ENCODE results near the gene PSMC3.

Gene PSMC3

DNA sequence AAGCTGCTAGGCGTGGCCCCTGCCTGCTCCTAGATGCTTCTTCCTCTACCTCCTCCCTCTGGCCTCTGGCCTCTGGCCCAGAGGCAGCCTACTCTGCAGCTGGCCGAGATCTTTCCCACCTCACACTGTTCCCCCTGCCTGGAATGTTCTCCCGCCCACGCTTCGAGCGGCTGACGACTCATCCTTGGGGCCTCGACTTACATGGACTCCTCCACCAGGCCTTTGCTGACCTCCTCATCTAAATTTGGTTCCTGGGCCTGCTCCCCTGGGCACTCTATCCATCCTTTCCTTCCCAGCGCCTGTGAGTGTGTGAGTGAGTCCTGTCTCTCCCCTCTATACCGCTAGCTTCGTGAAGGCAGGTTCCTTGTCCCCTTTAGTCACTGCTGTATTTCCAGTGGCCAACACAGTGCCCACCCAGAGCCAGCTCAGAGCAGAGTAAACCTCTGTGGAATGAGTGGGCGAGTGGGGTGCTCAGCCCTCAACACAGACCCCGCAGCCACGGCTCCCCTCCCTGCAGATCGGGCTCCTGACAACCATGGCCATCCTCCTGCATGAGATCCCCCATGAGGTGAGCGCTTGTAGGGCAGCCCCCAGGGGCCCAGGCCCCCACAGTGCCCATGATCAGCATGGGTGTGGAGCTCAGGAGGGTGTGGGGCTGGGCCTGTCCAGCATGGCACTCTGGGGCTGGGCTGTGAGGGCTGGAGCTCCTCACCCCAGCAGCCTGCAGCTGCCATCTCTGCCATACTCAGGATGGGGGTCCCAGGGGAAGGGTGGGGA, 12.1 kb downstream of the PSMC3 start:
- DNase-seq (ENCODE audit: low read depth), result no peak

DNA sequence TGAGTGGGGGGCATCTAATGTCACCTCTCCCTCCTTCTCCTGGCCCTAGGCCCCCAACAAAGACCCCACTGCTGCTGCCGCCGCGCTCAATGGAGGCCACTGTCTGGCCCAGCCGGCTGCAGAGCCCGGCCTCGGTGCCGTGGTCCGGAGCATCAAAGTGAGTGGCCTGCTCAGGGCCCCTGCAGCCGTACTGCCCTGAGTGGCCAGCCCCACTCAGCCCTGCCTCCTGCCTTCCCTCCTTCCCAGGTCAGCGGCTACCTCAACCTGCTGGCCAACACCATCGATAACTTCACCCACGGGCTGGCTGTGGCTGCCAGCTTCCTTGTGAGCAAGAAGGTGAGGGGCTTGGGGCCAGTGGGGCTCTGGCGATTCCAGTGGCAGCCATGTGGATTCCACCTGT, 12.9 kb downstream of the PSMC3 start:
- DNase-seq (ENCODE audit: low read depth), result no peak

DNA sequence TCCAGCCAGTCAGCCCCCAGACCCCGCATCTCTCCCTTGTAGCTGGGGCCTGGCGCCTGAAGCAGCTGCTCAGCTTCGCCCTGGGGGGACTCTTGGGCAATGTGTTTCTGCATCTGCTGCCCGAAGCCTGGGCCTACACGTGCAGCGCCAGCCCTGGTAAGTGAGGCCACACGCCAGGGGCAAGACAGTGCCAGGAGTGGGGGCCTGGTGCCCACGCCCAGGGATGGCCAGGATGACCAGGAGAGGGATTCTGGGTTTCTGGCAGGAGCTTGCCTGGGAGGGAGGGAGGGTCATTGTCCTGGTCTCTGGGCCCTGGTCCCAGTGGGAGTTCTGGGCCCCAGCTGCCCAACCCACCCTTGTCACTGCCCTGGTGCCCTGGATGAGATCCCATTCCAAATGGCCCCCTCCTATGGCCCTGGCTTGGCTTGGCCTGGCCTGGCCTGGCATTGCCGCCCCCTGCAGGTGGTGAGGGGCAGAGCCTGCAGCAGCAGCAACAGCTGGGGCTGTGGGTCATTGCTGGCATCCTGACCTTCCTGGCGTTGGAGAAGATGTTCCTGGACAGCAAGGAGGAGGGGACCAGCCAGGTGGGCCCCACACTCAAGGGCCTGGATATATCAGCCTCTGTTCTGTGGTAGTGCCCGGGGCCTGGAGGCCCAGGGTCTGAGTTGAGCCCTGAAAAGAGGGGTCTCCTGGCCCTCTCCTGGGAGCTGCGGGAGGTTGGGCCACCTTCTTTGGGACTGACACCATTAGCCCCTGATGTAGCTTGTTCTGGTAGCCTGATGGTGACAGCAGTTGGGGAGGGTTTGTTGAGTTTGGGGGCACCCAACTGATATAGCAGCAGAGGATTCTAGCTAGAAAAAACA, 14.1 kb downstream of the PSMC3 start:
- no peak for DNase-seq (ENCODE audit: low read depth)

DNA sequence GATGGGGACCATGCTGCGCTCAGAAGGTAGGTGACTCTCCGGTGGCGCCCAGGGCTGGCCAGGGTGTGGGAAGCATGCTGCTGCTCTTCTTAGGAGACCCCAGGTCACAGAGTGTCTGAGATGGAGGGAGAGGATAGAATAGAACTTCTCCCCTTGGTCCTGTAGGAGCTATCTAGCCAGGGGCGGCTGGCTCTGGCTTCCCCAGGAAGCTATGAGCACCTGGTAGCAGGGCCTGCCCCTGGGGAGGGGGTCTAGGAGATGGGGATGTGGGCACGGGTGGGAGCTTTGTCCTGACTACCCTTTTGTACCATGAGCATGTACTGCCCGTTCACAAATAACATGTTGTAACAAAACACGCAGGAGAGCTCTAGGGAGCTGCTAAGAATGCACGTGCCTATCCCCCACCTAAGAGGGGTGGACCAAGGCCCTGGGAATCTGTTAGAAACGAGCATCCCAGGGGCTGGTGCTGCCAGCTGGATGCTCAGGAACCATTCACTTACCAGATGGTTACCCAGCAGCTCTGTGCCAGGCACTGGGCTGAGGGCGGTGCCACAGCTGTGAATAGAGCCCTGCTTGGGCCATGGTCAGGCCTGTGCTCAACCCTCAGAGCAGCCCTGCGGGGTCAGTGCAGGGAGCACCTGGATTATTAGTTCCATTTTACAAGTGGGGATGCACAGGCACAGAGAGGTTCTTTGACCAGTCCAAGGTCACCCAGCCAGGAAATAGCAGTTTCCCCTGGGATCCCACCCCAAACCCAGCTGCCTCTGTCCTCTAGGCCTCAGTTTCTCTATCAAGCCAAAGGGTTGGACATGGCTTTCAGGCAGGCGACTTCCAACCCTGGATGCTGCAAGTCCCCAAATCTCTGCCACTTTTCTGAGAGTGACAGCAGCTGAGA, 15.6 kb downstream of the PSMC3 start:
- DNase-seq (ENCODE audit: low read depth), result no peak

DNA sequence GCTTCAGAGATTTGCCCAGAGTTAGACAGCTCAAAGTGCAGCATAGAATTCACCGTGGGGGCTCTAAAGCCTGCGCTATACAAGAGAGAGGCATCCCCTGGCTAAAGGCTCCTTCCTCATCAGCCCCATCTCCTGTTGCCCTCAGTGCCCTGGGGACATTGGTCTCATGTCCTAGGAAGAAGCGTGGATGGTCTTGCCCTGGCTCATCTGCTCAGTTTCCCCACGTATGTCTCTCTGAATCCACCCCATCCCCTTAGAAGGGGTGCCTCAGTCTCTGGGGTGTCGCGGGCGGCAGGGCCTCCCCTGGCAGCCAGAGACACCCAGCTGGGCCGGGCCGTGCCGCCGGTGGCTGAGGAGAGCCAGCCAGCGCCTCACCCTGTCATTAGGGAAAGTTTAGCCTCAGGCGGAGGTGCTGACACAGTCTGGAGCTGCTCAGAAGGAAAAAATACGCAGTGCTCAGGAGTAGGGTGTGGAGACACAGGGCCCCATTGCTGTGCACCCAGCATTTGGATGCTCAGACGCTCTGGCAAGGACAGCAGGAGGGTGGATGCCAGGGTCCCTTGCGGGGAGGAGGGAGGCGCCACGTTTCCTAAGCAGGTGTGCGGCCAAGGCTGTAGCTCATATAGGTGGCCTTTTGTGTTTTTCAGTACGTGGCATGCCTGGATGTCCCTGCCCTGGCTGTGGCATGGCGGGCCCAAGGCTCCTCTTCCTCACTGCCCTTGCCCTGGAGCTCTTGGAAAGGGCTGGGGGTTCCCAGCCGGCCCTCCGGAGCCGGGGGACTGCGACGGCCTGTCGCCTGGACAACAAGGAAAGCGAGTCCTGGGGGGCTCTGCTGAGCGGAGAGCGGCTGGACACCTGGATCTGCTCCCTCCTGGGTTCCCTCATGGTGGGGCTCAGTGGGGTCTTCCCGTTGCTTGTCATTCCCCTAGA, 16.5 kb downstream of the PSMC3 start:
- DNase-seq (ENCODE audit: low read depth), result no peak

DNA sequence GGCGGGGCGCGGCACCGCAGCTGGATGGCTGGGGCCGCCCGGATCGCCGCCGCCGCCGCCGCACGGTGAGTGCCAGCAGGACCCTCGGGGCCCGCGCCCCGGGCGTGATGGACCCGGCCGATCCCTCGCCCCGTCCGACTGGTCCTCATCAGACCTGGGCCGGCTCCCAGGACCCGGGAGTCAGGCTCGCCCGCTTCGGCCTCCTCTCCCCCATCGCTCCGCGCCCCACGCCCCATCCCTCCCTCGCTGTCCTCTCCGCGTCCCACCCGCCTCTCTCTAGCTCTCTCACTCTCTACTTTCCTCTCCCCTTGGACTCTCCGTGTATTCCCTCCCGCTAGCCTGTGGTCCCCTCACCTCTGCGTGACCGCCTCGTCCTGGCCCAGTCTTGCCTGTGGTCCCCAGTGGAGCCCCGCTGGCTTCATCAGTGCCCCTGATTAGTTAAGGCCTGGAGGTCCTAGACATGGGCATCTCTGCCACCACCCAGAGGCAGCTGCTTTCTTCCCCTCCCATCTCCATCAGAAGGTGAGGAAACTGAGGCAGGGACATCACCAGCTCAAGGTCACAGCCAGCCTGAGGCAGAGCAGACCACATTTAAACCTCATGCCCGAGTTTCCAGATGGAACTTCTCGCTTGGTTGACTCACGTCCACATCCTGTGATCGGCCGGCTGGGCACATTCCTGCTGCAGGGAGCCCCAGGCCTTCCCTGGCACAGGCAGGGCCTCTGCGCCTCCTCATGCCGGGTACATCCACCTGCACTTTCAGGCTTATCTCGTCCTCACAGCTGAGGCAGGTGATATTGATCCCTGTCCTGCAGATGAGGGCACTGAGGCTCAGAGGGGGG, 17.4 kb downstream of the PSMC3 start:
- no peak for DNase-seq (ENCODE audit: low read depth)

DNA sequence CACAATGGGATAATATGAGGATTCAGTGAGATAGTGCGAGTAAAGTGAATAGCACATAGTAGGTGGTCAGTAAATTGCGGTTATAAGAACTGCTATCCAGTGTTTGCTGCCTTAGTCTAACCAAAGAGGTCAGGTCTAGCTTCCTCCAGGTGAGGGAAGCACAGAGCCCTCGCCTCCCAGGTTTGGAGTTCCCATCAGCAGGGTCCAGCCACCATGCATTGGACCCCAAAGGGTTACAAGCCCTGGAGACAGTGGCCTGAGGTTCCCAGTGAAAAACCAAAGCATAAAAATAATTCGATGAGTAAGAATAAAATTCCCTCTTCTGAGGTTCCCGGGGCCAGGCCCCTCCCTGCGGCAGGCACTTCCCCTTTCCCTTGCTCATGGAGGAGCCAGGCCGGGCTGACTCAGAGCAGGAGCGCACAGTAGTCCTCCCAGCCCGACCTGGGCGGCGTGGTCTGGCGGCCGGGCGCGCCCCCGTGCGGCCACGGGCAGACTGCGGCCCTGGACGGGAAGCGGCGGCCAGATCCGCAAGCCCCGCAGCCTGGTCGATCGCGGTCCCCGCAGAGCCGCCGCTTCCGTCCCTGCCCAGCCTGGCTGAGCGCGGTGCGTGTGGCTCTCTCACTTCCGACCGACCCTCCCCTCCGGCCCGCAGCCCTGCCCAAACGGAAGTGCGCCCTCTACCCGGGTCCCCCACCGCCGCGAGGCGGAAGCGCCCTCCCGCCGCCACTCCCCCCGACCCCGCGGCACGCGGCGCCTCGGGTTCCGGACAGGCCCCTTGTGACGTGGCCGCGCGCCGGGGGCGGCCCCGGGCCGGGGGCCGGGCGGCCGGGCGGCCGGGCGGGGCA, 18.3 kb downstream of the PSMC3 start, which contains the start of gene SLC39A13:
Gene SLC39A13 (plus strand): TSS at position 845 of the 845 bp plus-strand sequence. CDS start 1,505 bp downstream, outside the sequence.
- peak; percentile 80 for DNase-seq (ENCODE audit: low read depth)

DNA sequence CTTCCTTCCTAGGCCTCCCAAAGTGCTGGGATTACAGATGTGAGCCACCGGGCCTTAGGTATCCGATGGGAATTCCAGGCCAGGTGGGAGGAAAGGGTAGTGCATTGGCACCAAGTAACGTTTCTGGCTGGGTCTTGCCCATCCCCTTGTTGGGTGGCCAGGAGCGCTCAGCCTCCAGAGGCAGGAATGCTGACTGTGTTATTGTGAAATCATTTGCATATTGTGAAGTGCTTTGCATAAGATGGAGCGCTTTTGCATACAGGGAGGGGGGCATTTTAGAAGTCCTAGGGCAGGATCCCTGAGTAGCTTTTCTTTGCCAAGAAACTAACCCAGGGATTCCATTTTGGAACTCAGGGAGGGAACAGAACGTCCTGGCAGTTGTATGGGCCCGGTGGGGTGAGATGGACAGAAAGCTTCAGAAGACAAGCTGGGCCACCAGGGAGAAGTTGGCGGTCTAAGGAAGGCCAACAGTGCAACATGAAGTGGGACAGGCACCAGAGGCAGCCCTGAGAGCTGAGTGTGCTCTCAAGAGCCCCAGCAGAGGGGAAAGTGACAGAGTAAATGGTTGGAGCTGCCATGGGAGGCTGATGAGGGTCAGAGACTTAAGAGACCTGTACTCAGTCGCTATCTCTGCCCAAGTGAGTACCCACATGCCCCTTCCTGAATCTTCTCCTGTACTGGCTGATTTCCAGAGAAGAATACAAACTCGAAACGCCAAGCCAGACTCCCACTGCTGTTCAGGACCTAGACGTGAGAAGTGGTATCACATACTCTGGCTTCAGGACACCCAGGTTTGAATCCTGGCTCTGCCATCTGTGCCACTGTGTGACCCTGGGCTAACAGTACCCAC, 19.1 kb downstream of the PSMC3 start:
- no peak for DNase-seq (ENCODE audit: low read depth)

DNA sequence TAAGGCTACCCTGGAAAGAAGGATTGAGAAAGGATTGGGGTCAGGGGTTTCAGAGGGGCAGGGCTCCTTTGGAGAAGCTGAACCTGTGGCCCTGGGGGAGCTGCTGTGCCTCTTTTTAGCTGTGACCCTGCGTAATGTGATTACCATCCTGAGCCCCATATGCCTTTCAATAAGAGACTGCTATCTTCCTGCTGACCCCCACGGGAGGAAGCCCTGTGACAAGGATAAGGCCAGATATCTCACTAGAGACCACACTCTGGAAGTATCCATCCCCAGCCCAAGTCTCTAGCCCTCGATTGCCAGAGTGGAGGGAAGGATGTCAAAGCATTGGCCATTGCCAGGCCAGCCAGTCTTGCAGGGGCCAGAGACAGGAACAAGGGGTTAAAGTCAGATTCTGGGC, 22.7 kb downstream of the PSMC3 start:
- no peak for DNase-seq (ENCODE audit: low read depth)

DNA sequence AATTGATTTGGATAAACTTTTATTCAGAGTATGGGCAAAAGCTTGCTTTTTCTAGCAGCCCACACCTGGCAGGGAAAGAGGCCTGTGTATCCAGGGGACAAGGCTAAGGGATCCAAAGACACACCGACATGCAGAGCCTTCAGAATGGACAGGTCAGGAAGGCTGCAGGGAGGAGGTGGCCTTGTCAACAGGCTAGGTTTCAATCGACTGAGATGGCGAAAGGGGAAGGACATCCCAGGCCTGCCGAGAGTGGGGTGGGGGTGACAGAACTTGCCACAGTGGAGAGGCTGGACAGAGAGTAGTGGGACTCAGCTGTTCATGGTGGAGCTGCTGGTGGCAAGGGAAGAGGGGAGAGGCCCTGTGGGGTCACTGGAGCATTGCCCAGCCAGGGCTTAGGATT, 23.1 kb downstream of the PSMC3 start:
- no peak for DNase-seq (ENCODE audit: low read depth)

DNA sequence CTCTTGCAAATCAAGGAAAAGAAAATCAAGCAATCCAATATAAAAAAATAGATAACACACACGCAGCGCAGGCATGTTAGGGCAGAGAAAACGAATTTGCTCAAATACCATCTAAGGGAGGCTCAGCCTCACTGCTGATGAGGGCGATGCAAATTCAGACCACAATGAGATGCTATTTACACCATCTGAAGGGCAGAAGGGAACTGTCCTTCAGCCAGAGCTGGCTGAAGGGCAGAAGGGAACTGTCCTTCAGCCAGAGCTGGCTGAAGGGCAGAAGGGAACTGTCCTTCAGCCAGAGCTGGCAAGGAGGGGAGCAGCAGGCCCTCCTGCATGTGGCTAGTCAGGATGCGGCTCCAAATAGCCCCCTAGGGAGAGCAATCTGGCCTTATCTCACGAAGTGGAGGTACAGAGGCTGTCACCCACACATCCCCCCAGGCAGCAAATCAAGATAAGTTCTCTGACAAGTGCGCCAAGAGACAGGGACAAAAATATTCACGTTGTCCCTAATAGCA, 25.4 kb downstream of the PSMC3 start:
- DNase-seq (ENCODE audit: low read depth), result no peak

DNA sequence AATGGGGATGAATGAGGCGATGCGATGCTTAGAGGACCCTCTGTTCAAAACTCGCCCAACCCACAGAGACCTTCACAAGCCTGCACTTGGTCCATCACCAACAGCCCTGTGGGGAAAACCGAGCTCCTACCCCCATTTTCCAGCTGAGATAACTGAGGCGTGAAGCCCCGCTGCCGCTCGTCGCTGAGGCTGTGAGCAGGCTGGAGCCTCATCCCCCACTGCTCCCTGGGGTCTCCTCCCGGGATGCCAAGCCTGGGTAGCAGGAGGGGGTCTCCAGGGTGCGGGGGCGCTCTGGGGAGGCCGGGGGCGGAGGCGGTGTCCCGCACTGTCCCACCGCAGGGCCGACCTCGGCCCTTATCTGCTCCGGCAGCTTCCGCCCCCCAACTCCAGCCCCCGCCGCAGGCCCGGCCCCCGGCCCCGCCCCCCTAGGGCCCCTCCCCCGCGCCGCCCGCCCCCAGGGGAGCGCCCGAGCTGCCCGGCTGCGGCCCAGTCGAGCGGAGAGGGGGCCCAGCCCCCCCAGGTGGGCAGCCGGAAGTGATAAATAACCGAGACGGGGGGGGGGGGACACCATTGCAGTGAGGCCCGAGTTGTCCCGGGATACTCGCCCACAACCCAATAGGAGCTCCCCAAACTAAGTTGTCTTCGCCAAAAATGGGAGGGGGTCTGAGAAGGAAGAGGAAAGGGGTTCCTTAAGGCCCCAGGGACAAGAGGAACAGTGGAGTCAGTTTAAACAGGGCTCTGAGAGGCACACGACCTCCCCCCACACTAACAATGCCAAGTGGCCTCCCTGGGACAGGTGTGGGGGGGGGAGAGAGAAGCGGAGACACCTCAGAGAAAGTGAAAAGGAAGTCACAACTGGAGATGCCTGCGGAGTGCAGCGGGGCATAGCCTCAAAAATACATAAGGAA, 26.1 kb downstream of the PSMC3 start:
- no peak for DNase-seq (ENCODE audit: low read depth)

DNA sequence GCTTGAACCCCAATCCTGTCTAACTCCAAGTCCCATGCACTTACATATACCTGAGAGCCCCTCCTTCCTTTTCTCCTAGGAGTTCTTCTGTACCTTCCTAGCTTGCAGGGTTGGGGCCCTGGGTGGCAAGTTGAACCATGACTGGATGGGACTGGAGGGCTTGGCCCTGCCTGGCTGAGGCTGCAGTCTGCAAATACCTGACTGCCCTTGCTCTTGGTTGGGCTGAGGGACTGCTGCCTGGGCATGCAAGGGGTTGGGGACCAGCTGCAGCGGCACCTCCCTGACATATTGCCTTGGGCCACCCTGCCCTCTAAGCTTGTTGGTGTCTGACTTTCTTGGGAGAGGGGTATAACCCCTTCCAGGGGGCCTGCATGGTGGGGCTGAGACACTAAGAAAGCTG, 27.7 kb downstream of the PSMC3 start:
- DNase-seq (ENCODE audit: low read depth), result no peak

DNA sequence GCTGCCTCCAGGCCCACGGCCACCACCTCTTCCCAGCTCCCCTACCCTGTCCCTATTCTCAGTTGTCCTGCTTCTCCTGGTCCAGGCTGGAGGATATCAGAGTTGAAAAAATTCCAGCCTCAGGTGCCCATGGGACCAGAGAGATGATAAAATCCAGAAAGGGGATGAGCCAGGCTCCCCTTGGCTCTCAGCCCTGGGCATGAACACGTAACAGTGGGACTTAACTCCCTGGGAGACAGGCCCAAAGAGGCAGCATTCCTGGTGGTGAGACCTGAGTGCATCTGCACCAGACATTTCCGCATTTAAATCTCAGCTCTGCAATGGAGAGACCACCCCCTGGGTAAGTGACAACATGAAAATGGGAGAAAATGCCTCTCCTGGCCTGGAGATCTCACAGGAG, 28.2 kb downstream of the PSMC3 start:
- DNase-seq (ENCODE audit: low read depth), result no peak

DNA sequence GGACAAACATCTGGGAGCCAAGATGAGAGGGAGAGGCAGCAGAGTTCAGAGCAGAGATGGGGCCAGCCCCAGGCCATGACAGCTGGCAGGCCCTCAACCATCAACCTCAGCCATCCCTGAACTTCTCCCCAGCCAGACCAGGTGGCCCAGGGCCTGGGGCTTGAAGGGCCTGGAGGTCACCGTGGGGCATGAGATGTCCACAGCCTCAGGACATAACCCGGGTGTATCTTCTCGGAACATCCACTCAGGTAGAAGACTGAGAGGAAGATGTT, 30.3 kb downstream of the PSMC3 start:
- DNase-seq (ENCODE audit: low read depth), result no peak

DNA sequence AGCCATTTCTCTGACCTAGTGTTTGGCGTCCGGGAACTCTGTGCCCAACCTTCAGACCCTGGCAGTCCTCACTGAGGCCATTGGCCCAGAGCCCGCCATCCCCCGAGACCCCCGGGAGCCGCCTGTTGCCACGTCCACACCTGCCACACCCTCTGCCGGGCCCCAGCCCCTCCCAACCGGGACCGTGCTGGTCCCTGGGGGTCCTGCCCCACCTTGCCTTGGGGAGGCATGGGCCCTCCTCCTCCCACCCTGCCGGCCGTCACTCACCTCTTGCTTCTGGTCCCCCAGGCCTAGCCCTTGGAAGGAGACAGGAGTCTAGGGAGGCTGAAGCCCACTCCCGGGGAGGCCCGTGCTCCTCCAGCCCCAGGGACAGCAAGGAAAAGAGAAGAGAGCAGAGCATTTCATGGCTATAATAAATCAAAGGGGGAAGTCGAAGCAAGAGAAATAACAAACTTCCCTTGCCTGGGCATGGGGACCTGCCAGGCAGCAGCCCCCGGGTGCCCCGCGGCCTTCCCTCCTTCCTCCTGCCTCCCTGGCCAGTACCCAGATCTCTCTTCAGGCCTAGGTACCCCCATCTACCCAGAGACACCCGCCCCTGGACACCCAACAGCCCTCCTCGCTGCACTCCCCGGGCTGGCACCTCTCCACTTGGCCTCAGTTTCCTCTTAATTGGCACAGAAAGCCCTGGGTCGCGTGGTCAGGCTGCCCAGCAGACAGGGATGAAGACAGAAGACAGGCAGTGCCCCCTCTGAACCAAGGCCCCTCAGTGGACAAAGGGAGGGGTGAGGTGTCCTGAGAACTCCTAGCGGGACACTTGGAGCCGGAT, 30.8 kb downstream of the PSMC3 start:
- no peak for DNase-seq (ENCODE audit: low read depth)

Data from non-pigmented ciliary epithelial cell (primary cell).